Spleen (tissue), 11 donors: ENCODE results near the gene NAE1. TPM values are rescaled to one million over a fixed set of nuclear protein-coding genes. Genes with fewer than 3 reads are reported as not detected.
A peak's percentile ranks its signal among the peaks of the same experiment; 100 is the strongest.
"Not testable (repeated sequence)": the region's sequence is repeated elsewhere in the genome, so short reads cannot be mapped to it uniquely, and the experiment has no call there.

Experiments used
- DNase-seq: peaks from one replicate; pipeline ENCODE4 v3.0.0-alpha.2; 2020
- H3K27ac ChIP-seq, 8 donors: fragments of 200-600 bp; sonication (generic) in 7 of 8; 1 replicate in 4 of 8; 2 replicates in 4 of 8; pipeline versions ENCODE4 v1.5.0 to v1.8.0; 2016 to 2021; ENCODE audit warnings: inconsistent platforms in 4 of 8, mild to moderate bottlenecking in 4 of 8, moderate library complexity in 1 of 8
- H3K27me3 ChIP-seq, 7 donors: fragments of 200-600 bp; sonication (generic) in 6 of 7; replicated peaks in 1 of 7; 1 replicate in 4 of 7; 2 replicates in 3 of 7; pipeline versions ENCODE4 v1.5.0 to v1.8.0; 2016 to 2021; ENCODE audit warnings: inconsistent platforms in 3 of 7, mild to moderate bottlenecking in 1 of 7
- H3K36me3 ChIP-seq, 6 donors: fragments of 200-600 bp; sonication (generic) in 5 of 6; 1 replicate in 4 of 6; 2 replicates in 2 of 6; pipeline versions ENCODE4 v1.5.0 to v1.8.0; 2016 to 2021; ENCODE audit warnings: inconsistent platforms in 2 of 6
- H3K4me1 ChIP-seq, 6 donors: fragments of 200-600 bp; sonication (generic) in 5 of 6; 1 replicate in 3 of 6; 2 replicates in 3 of 6; pipeline versions ENCODE4 v1.5.0 to v1.8.0; 2016 to 2021; ENCODE audit warnings: inconsistent platforms in 3 of 6
- H3K4me3 ChIP-seq, 8 donors: fragments of 200-600 bp; sonication (generic) in 7 of 8; 1 replicate in 4 of 8; 2 replicates in 4 of 8; pipeline versions ENCODE4 v1.5.0 to v1.8.0; 2016 to 2021; ENCODE audit warnings: inconsistent platforms in 4 of 8, mild to moderate bottlenecking in 4 of 8, moderate library complexity in 2 of 8
- H3K9me3 ChIP-seq, 8 donors: fragments of 200-600 bp; sonication (generic) in 7 of 8; 1 replicate in 4 of 8; 2 replicates in 4 of 8; pipeline versions ENCODE4 v1.5.0 to v1.8.0; 2016 to 2021; ENCODE audit warnings: inconsistent platforms in 4 of 8
- CTCF ChIP-seq, 11 experiments: fragments of 200-600 bp in 7 of 11; fragments of 450-650 bp in 4 of 11; sonication (generic) in 4 of 11; IDR thresholded peaks in 8 of 11; conservative IDR thresholded peaks in 3 of 11; 1 replicate in 7 of 11; 2 replicates in 4 of 11; pipeline versions ENCODE4 v1.4.0 to v1.8.0; 2016 to 2021; ENCODE audit warnings: antibody characterized with exemption in 11 of 11, inconsistent platforms in 4 of 11, mild to moderate bottlenecking in 1 of 11
- POLR2A ChIP-seq, 3 donors: fragments of 450-650 bp; IDR thresholded peaks; one replicate each; pipeline ENCODE4 v1.5.1; 2017; ENCODE audit warnings: antibody characterized with exemption in 3 of 3, mild to moderate bottlenecking in 1 of 3
- POLR2AphosphoS5 ChIP-seq, 3 donors: sonication (generic); formaldehyde crosslinking; IDR thresholded peaks; one replicate each; pipeline ENCODE4 v1.5.1; 2017; ENCODE audit warnings: antibody characterized with exemption in 3 of 3
- WGBS, 5 donors: extraction: QIAGEN DNeasy Blood & Tissue Kit in 3 of 5; methylation state at CpG; one replicate each; pipeline versions ENCODE4 v1.1.5 to v1.1.7; 2013 to 2018; 5-methylcytosine and 5-hydroxymethylcytosine counted together
- intact Hi-C: fragments of 100-400 bp; cut with DNase I; formaldehyde crosslinking; loops from one replicate; pipeline ENCODE4 v1.15.0; 2023; ENCODE audit warnings: low total_unique reads
- polyA plus RNA-seq, 3 donors: library from polyadenylated mRNA; stranded (reverse); fragments of 200-250 nt; gene quantifications; one replicate each; pipeline ENCODE4 v1.2.1, GENCODE V29; 2013
- total RNA-seq, 7 donors: library from RNA; depleted of rRNA in 3 of 7; stranded (reverse); fragments of >200 nt in 3 of 7; fragmentation: NEBNext Ultra II Directional in 4 of 7; extraction: Animal tissue kit (Norgen Biotek cat#: 25700) in 4 of 7; gene quantifications; one replicate each; pipeline versions ENCODE4 v1.1.0 to v1.2.1, GENCODE V29; 2016 to 2021
- donor health status: healthy with polysubstance abuse.
- donor health status: DM: no; HTN: no; CAD: no; lungs with moderate emphysema.
- donor health status: DM: no; HTN: no; CAD: no.
- donor health status: Bipolar disorder and iron deficiency.
- donor health status: healthy.
- donor health status: DM: no; HTN: no; CAD: no.
- donor health status: DM: yes; HTN: yes; CAD: no.

Gene NAE1
- total and polyA plus RNA-seq, 10 donors, result 29.7 to 51.4 (median 38.8) TPM

GRCh38 chr16:66802159-66802558, 28.6 kb downstream of the NAE1 start:
- Histone ChIP-seq H3K9me3 (no peaks in the 10 kb centered on the region), H3K4me3 (no peak overlapping the region), H3K36me3 (peaks cover 0 to 65% (median 57%) of the 10 kb centered on the region in 6 donors), H3K27ac (no peak overlapping the region), H3K4me1 (no peaks in the 10 kb centered on the region), H3K27me3 (no peaks in the 10 kb centered on the region)
- DNase-seq, result no peak
- WGBS, 5 donors, result 73 to 92% (median 80%) methylated on average over 5 of the region's 5 CpGs
- intact Hi-C loops, result no loop called here
- TF ChIP-seq CTCF (IDR thresholded peaks at IDR 0.05 in 8 of 11, conservative IDR thresholded peaks at IDR 0.05 in 3 of 11), result no peak
- TF ChIP-seq POLR2A (IDR thresholded peaks at IDR 0.05), result no peak
- no peak for TF ChIP-seq POLR2AphosphoS5 (IDR thresholded peaks at IDR 0.05)

GRCh38 chr16:66801320-66802105, 29.3 kb downstream of the NAE1 start, which contains the start of gene TERB1:
TSS of gene TERB1 (minus strand) at chr16:66801584. CDS start at chr16:66796798, 4,786 bp downstream.
- no peaks in the 10 kb centered on the region for H3K4me1 ChIP-seq
- H3K36me3 ChIP-seq, result peaks cover 0 to 58% (median 50%) of the 10 kb centered on the region in 6 donors
- intact Hi-C loops, result no loop called here
- TF ChIP-seq POLR2A (IDR thresholded peaks at IDR 0.05), result no peak
- TF ChIP-seq POLR2AphosphoS5 (IDR thresholded peaks at IDR 0.05), result peak in 1 of 3 donors; percentile 21
- TF ChIP-seq CTCF (IDR thresholded peaks at IDR 0.05 in 8 of 11, conservative IDR thresholded peaks at IDR 0.05 in 3 of 11), result no peak
- no peaks in the 10 kb centered on the region for H3K27me3 ChIP-seq
- 90 to 97% (median 96%) methylated on average over 29 to 56 of the region's 56 CpGs for WGBS, 5 donors
- DNase-seq, result no peak
- no peak within 1 kb of the TSS for H3K4me3 ChIP-seq
- no peak within 1 kb of the TSS for H3K27ac ChIP-seq
- no peaks in the 10 kb centered on the region for H3K9me3 ChIP-seq

GRCh38 chr16:66800856-66801255, 29.9 kb downstream of the NAE1 start:
- no peak overlapping the region for H3K4me3 ChIP-seq
- intact Hi-C loops, result no loop called here
- no peaks in the 10 kb centered on the region for H3K27me3 ChIP-seq
- no peak overlapping the region for H3K27ac ChIP-seq
- no peak for DNase-seq
- TF ChIP-seq POLR2AphosphoS5 (IDR thresholded peaks at IDR 0.05), result peak in 1 of 3 donors; percentile 8
- TF ChIP-seq CTCF (IDR thresholded peaks at IDR 0.05 in 8 of 11, conservative IDR thresholded peaks at IDR 0.05 in 3 of 11), result no peak
- TF ChIP-seq POLR2A (IDR thresholded peaks at IDR 0.05), result no peak
- H3K9me3 ChIP-seq, result no peaks in the 10 kb centered on the region
- no peaks in the 10 kb centered on the region for H3K4me1 ChIP-seq
- WGBS, 5 donors, result 91 to 100% (median 96%) methylated on average over 7 to 19 of the region's 19 CpGs
- peaks cover 0 to 52% (median 45%) of the 10 kb centered on the region in 6 donors for H3K36me3 ChIP-seq

GRCh38 chr16:66798161-66798560, 32.6 kb downstream of the NAE1 start:
- no peaks in the 10 kb centered on the region for H3K4me1 ChIP-seq
- no peaks in the 10 kb centered on the region for H3K9me3 ChIP-seq
- TF ChIP-seq POLR2A (IDR thresholded peaks at IDR 0.05) (no peak), POLR2AphosphoS5 (IDR thresholded peaks at IDR 0.05) (no peak), CTCF (IDR thresholded peaks at IDR 0.05 in 8 of 11, conservative IDR thresholded peaks at IDR 0.05 in 3 of 11) (no peak)
- no peak overlapping the region for H3K4me3 ChIP-seq
- no peaks in the 10 kb centered on the region for H3K27me3 ChIP-seq
- H3K36me3 ChIP-seq, result peaks cover 0 to 25% (median 19%) of the 10 kb centered on the region in 6 donors
- no peak for DNase-seq
- H3K27ac ChIP-seq, result no peak overlapping the region
- WGBS, 5 donors, result 89 to 100% (median 92%) methylated on average over 2 of the region's 2 CpGs
- intact Hi-C loops, result no loop called here

- H3K9me3 ChIP-seq, H3K4me1 ChIP-seq, DNase-seq, H3K27me3 ChIP-seq, H3K27ac ChIP-seq, intact Hi-C loops, H3K36me3 ChIP-seq, H3K4me3 ChIP-seq: not testable (repeated sequence)
- 87 to 95% (median 93%) methylated on average over 6 of the region's 6 CpGs for WGBS, 5 donors
Measured at GRCh38 chr16:66793984-66794383, 36.8 kb downstream of the NAE1 start.
